ENCODE results near the gene MAPK8. TPM values are rescaled to one million over a fixed set of nuclear protein-coding genes. Genes with fewer than 3 reads are reported as not detected.

MAPK8 gene
- total RNA-seq, 2 donors from 2014 or later = 39.3 to 74.4 TPM

GRCh38 chr10:48271047-48271730 is 35.3 kb upstream of the MAPK8 start:
- DNase-seq (ENCODE audit: low spot score) = no peak
- no peak overlapping the region for H3K4me3 ChIP-seq
- intact Hi-C loops (cut with DNase I) = no loop called here
- no peaks in the 10 kb centered on the region for H3K9me3 ChIP-seq
- H3K27me3 ChIP-seq (replicated peaks; ENCODE audit: insufficient read depth) = no peaks in the 10 kb centered on the region
- TF ChIP-seq POLR2AphosphoS5 (IDR thresholded peaks at IDR 0.05) (no peak), POLR2A (IDR thresholded peaks at IDR 0.05) (no peak), CTCF (IDR thresholded peaks at IDR 0.05) (no peak)
- H3K36me3 ChIP-seq = no peaks in the 10 kb centered on the region
- WGBS = 49% methylated on average over 5 of the region's 5 CpGs
- no peaks in the 10 kb centered on the region for H3K4me1 ChIP-seq (replicated peaks)
- no peak overlapping the region for H3K27ac ChIP-seq

GRCh38 chr10:48272682-48273081 is 33.8 kb upstream of the MAPK8 start:
- intact Hi-C loops (cut with DNase I) = no loop called here
- TF ChIP-seq POLR2A (IDR thresholded peaks at IDR 0.05) (no peak), CTCF (IDR thresholded peaks at IDR 0.05) (no peak), POLR2AphosphoS5 (IDR thresholded peaks at IDR 0.05) (no peak)
- WGBS = 96% methylated on average over 2 of the region's 2 CpGs

GRCh38 chr10:48273741-48274140 is 32.7 kb upstream of the MAPK8 start:
- intact Hi-C loops (cut with DNase I) = no loop called here
- H3K27ac ChIP-seq = no peak overlapping the region
- H3K4me3 ChIP-seq = no peak overlapping the region
- H3K4me1 ChIP-seq (replicated peaks) = no peaks in the 10 kb centered on the region
- TF ChIP-seq POLR2AphosphoS5 (IDR thresholded peaks at IDR 0.05) = no peak
- TF ChIP-seq POLR2A (IDR thresholded peaks at IDR 0.05) = no peak
- TF ChIP-seq CTCF (IDR thresholded peaks at IDR 0.05) = no peak
- H3K27me3 ChIP-seq (replicated peaks; ENCODE audit: insufficient read depth) = no peaks in the 10 kb centered on the region
- 66% methylated on average over 2 of the region's 2 CpGs for WGBS
- no peaks in the 10 kb centered on the region for H3K36me3 ChIP-seq
- H3K9me3 ChIP-seq = no peaks in the 10 kb centered on the region
- no peak for DNase-seq (ENCODE audit: low spot score)

More at GRCh38 chr10:48272682-48273081, 33.8 kb upstream of the MAPK8 start:
- Histone ChIP-seq H3K27me3 (replicated peaks; ENCODE audit: insufficient read depth) (no peaks in the 10 kb centered on the region), H3K36me3 (no peaks in the 10 kb centered on the region), H3K9me3 (no peaks in the 10 kb centered on the region), H3K4me3 (no peak overlapping the region), H3K27ac (no peak overlapping the region), H3K4me1 (replicated peaks) (no peaks in the 10 kb centered on the region)
- no peak for DNase-seq (ENCODE audit: low spot score)

DNA sequence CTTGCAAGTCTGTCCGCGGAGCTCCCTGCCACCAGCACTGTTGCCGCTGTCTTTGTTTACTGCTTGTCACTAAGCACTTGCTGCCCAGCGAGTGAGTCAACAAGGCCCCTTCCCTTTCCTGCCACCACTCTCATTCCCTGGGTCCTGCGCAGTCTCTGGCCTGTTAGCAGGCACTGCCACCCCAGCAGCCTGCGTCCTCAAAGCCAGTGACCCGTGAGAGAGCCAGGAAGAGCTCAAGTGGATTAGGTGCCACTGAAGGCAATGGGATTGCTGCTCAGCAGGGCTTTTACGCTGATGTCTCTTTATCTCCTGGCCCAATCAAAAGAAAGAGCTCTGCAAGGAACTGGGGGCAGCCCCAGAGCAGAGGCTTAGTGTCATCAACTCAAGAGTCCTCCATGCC is 31.8 kb upstream of the MAPK8 start, which contains the start of gene FRMPD2:
Gene FRMPD2, minus strand, starts transcription at position 61 of the 400 bp plus-strand sequence. CDS start 129 bp downstream, outside the sequence.
- no peak within 1 kb of the TSS for H3K27ac ChIP-seq
- H3K4me1 ChIP-seq (replicated peaks) = no peaks in the 10 kb centered on the region
- no peak for DNase-seq (ENCODE audit: low spot score)
- H3K4me3 ChIP-seq = no peak within 1 kb of the TSS
- TF ChIP-seq CTCF (IDR thresholded peaks at IDR 0.05) (no peak), POLR2A (IDR thresholded peaks at IDR 0.05) (no peak), POLR2AphosphoS5 (IDR thresholded peaks at IDR 0.05) (no peak)
- H3K27me3 ChIP-seq (replicated peaks; ENCODE audit: insufficient read depth) = no peaks in the 10 kb centered on the region
- 74% methylated on average over 8 of the region's 8 CpGs for WGBS
- intact Hi-C loops (cut with DNase I) = no loop called here
- H3K9me3 ChIP-seq = no peaks in the 10 kb centered on the region
- no peaks in the 10 kb centered on the region for H3K36me3 ChIP-seq

DNA sequence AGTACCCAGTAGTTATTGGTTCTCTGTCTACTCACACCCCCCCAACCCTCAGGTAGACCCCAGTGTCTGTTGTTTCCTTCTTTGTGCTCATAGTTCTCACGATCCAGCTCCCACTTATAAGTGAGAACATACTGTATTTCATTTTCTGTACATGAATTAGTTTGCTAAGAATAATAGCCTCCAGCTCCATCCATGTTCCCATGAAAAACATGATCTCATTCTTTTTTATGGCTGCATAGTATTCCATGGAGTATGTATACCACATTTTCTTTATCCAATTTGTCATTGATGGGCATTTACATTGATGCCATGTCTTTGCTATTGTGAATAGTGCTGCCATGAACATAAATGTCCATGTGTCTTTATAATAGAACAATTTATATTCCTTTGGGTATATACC is 29.4 kb upstream of the MAPK8 start:
- WGBS = 97% methylated on average over 1 of the region's 1 CpG
- intact Hi-C loops (cut with DNase I) = no loop called here
- TF ChIP-seq POLR2A (IDR thresholded peaks at IDR 0.05) (no peak), POLR2AphosphoS5 (IDR thresholded peaks at IDR 0.05) (no peak), CTCF (IDR thresholded peaks at IDR 0.05) (no peak)
- no peak for DNase-seq (ENCODE audit: low spot score)
- Histone ChIP-seq H3K9me3 (no peaks in the 10 kb centered on the region), H3K27ac (no peak overlapping the region), H3K27me3 (replicated peaks; ENCODE audit: insufficient read depth) (no peaks in the 10 kb centered on the region), H3K36me3 (no peaks in the 10 kb centered on the region), H3K4me3 (no peak overlapping the region), H3K4me1 (replicated peaks) (no peaks in the 10 kb centered on the region)
